ENCODE measurements around the gene SLC44A1.

SLC44A1 gene

GRCh38 chr9:105421864-105422263 lies 177.4 kb downstream of the SLC44A1 start:
- no peak for DNase-seq (ENCODE audit: low read depth in 2 of 2, low spot score in 1 of 2)

- no peak for DNase-seq (ENCODE audit: low read depth in 2 of 2, low spot score in 1 of 2)
These were observed 181.5 kb downstream of the SLC44A1 start for GRCh38 chr9:105425816-105426433.

- no peak for DNase-seq (ENCODE audit: low read depth in 2 of 2, low spot score in 1 of 2)
These were observed 182.2 kb downstream of the SLC44A1 start for GRCh38 chr9:105426657-105427056.

GRCh38 chr9:105431424-105432246 lies 187.2 kb downstream of the SLC44A1 start:
- DNase-seq (ENCODE audit: low read depth in 2 of 2, low spot score in 1 of 2) = no peak

GRCh38 chr9:105432247-105432842 lies 187.9 kb downstream of the SLC44A1 start:
- DNase-seq (ENCODE audit: low read depth in 2 of 2, low spot score in 1 of 2) = no peak

GRCh38 chr9:105435453-105435852 lies 191.0 kb downstream of the SLC44A1 start:
- no peak for DNase-seq (ENCODE audit: low read depth in 2 of 2, low spot score in 1 of 2)

- DNase-seq (ENCODE audit: low read depth in 2 of 2, low spot score in 1 of 2) = no peak
These were observed 192.3 kb downstream of the SLC44A1 start for GRCh38 chr9:105436783-105437182.

GRCh38 chr9:105437704-105438103 lies 193.3 kb downstream of the SLC44A1 start:
- DNase-seq (ENCODE audit: low read depth in 2 of 2, low spot score in 1 of 2) = no peak

GRCh38 chr9:105438141-105438806 lies 193.8 kb downstream of the SLC44A1 start:
- DNase-seq (ENCODE audit: low read depth in 2 of 2, low spot score in 1 of 2) = no peak

- no peak for DNase-seq (ENCODE audit: low read depth in 2 of 2, low spot score in 1 of 2)
These were observed 195.0 kb downstream of the SLC44A1 start for GRCh38 chr9:105439428-105439827.

GRCh38 chr9:105441616-105442160 lies 197.2 kb downstream of the SLC44A1 start:
- DNase-seq (ENCODE audit: low read depth in 2 of 2, low spot score in 1 of 2) = no peak

GRCh38 chr9:105443121-105443520 lies 198.7 kb downstream of the SLC44A1 start:
- no peak for DNase-seq (ENCODE audit: low read depth in 2 of 2, low spot score in 1 of 2)

- no peak for DNase-seq (ENCODE audit: low read depth in 2 of 2, low spot score in 1 of 2)
These were observed 199.7 kb downstream of the SLC44A1 start for GRCh38 chr9:105444130-105444529.

GRCh38 chr9:105445203-105445881 lies 200.9 kb downstream of the SLC44A1 start:
- DNase-seq (ENCODE audit: low read depth in 2 of 2, low spot score in 1 of 2) = no peak

GRCh38 chr9:105447386-105447813 lies 202.9 kb downstream of the SLC44A1 start:
- DNase-seq (ENCODE audit: low read depth in 2 of 2, low spot score in 1 of 2) = no peak

GRCh38 chr9:105447814-105448812 lies 203.7 kb downstream of the SLC44A1 start, which contains the start of gene FSD1L:
FSD1L (plus strand) TSS chr9:105448034; CDS start chr9:105448221, 187 bp downstream.
- DNase-seq (ENCODE audit: low read depth in 2 of 2, low spot score in 1 of 2) = peak; percentile 31 to 61

GRCh38 chr9:105449081-105449480 lies 204.6 kb downstream of the SLC44A1 start:
- DNase-seq (ENCODE audit: low read depth in 2 of 2, low spot score in 1 of 2) = no peak

GRCh38 chr9:105452185-105452584 lies 207.7 kb downstream of the SLC44A1 start:
- no peak for DNase-seq (ENCODE audit: low read depth in 2 of 2, low spot score in 1 of 2)

- no peak for DNase-seq (ENCODE audit: low read depth in 2 of 2, low spot score in 1 of 2)
These were observed 211.5 kb downstream of the SLC44A1 start for GRCh38 chr9:105455836-105456475.
